SK-N-SH (cell line): Measurements from ENCODE around the gene UTF1. TPM values are rescaled to one million over a fixed set of nuclear protein-coding genes. Genes with fewer than 3 reads are reported as not detected.

Source experiments
- CTCF ChIA-PET: fragments of 300-600, 350-600 bp; formaldehyde crosslinking; extraction: SDS; loops from one replicate; lab custom pipeline; 2021; lab: Yijun Ruan, JAX
- POLR2A ChIA-PET: fragments of 350-600 bp; sonication (Branson Sonifier 250); formaldehyde crosslinking; extraction: SDS; loops from one replicate; lab custom pipeline; 2020; ENCODE audit warnings: antibody characterized with exemption, inconsistent platforms; lab: Yijun Ruan, JAX
- DNase-seq: peaks from one replicate; pipeline ENCODE4 v3.0.0; 2012
- H2AFZ ChIP-seq: fragments of 200-600 bp; sonication (generic); 2 replicates; pipeline ENCODE4 v1.8.1; 2016; ENCODE audit warnings: antibody characterized with exemption, mild to moderate bottlenecking, low read depth
- H3F3A ChIP-seq: fragments of 200-600 bp; sonication (generic); replicated peaks from 2 replicates; pipeline ENCODE3; 2016; ENCODE audit warnings: antibody characterized with exemption, mild to moderate bottlenecking; ENCODE audit not compliant: insufficient read depth
- H3K27ac ChIP-seq, 2 experiments: fragments of 200-500 bp in 1 of 2; fragments of 200-600 bp in 1 of 2; sonication (Bioruptor generic) in 1 of 2; sonication (generic), shearing (Covaris generic) in 1 of 2; 2 replicates each; pipeline versions ENCODE4 v1.5.1 to v1.6.1; 2014 to 2016; ENCODE audit warnings: low read depth in 2 of 2, inconsistent platforms in 1 of 2, low read length in 1 of 2, mild to moderate bottlenecking in 1 of 2, mixed read lengths in 1 of 2
- H3K27me3 ChIP-seq: fragments of 200-600 bp; sonication (generic), shearing (Covaris generic); 2 replicates; pipeline ENCODE4 v1.6.1; 2016; ENCODE audit warnings: mixed run types; ENCODE audit not compliant: insufficient read depth
- H3K36me3 ChIP-seq, 2 experiments: fragments of 200-500 bp in 1 of 2; fragments of 200-600 bp in 1 of 2; sonication (Bioruptor generic) in 1 of 2; sonication (generic) in 1 of 2; replicated peaks in 1 of 2; 2 replicates each; pipeline versions ENCODE3 to v1.5.1; 2014 to 2016; ENCODE audit warnings: low read length in 1 of 2, mild to moderate bottlenecking in 1 of 2; ENCODE audit not compliant: insufficient read depth in 2 of 2, control insufficient read depth in 1 of 2
- H3K4me1 ChIP-seq, 2 experiments: fragments of 200-500 bp in 1 of 2; fragments of 200-600 bp in 1 of 2; sonication (Bioruptor generic) in 1 of 2; sonication (generic), shearing (Covaris generic) in 1 of 2; 2 replicates each; pipeline versions ENCODE4 v1.5.1 to v1.6.1; 2014 to 2016; ENCODE audit warnings: low read depth in 1 of 2, low read length in 1 of 2, mixed run types in 1 of 2; ENCODE audit not compliant: insufficient read depth in 2 of 2, control insufficient read depth in 1 of 2
- H3K4me2 ChIP-seq: fragments of 200-600 bp; sonication (generic), shearing (Covaris generic); 2 replicates; pipeline ENCODE4 v1.6.1; 2017; ENCODE audit warnings: mixed run types
- H3K4me3 ChIP-seq, 2 experiments: fragments of 200-500 bp in 1 of 2; fragments of 200-600 bp in 1 of 2; sonication (Bioruptor generic) in 1 of 2; sonication (generic), shearing (Covaris generic) in 1 of 2; 2 replicates each; pipeline versions ENCODE4 v1.5.1 to v1.8.1; 2014 to 2016; ENCODE audit warnings: low read depth in 2 of 2, inconsistent platforms in 1 of 2, low read length in 1 of 2, mild to moderate bottlenecking in 1 of 2, mixed read lengths in 1 of 2, moderate library complexity in 1 of 2
- H3K79me2 ChIP-seq: fragments of 200-600 bp; sonication (generic); 2 replicates; pipeline ENCODE4 v1.8.1; 2017; ENCODE audit warnings: mild to moderate bottlenecking; ENCODE audit not compliant: insufficient read depth
- H3K9ac ChIP-seq: fragments of 200-600 bp; sonication (generic); 2 replicates; pipeline ENCODE4 v1.6.1; 2017; ENCODE audit warnings: mixed run types
- H3K9me2 ChIP-seq: fragments of 200-600 bp; sonication (generic); 2 replicates; pipeline ENCODE4 v1.6.1; 2017; ENCODE audit warnings: mixed run types
- H3K9me3 ChIP-seq: fragments of 200-600 bp; sonication (generic); 2 replicates; pipeline ENCODE4 v1.6.1; 2017; ENCODE audit warnings: mixed run types, mild to moderate bottlenecking, moderate library complexity
- H4K20me1 ChIP-seq: fragments of 200-600 bp; sonication (generic); 2 replicates; pipeline ENCODE4 v1.6.1; 2017; ENCODE audit warnings: mild to moderate bottlenecking, mixed run types; ENCODE audit not compliant: insufficient read depth
- ELF1 ChIP-seq: IDR thresholded peaks from 2 replicates; pipeline ENCODE4 v1.4.0; 2012
- EP300 ChIP-seq, 2 experiments: IDR thresholded peaks; 2 replicates each; pipeline versions ENCODE4 v1.4.0 to v1.6.1; 2012; ENCODE audit warnings: borderline replicate concordance in 1 of 2, low read depth in 1 of 2, low read length in 1 of 2
- EZH2phosphoT487 ChIP-seq: fragments of 200-600 bp; sonication (generic); IDR thresholded peaks from 2 replicates; pipeline ENCODE4 v1.6.1; 2017; ENCODE audit warnings: low read depth, mixed run types, mild to moderate bottlenecking, antibody characterized with exemption, moderate library complexity, borderline replicate concordance
- FOSL2 ChIP-seq: IDR thresholded peaks from 2 replicates; pipeline ENCODE4 v1.4.0; 2012; ENCODE audit warnings: low read depth, mild to moderate bottlenecking, moderate library complexity, borderline replicate concordance
- FOXM1 ChIP-seq: IDR thresholded peaks from 2 replicates; pipeline ENCODE4 v1.4.0; 2012; ENCODE audit warnings: low read depth, mild to moderate bottlenecking
- GATA2 ChIP-seq: sonication (generic); formaldehyde crosslinking; IDR thresholded peaks from 2 replicates; pipeline ENCODE4 v1.5.0; 2020; ENCODE audit warnings: mild to moderate bottlenecking, missing genetic modification reagents
- JUND ChIP-seq: IDR thresholded peaks from 2 replicates; pipeline ENCODE4 v1.4.0; 2012
- NFIC ChIP-seq: IDR thresholded peaks from 2 replicates; pipeline ENCODE4 v1.4.0; 2012; ENCODE audit warnings: borderline replicate concordance
- NRF1 ChIP-seq: IDR thresholded peaks from 2 replicates; pipeline ENCODE4 v1.6.1; 2012; ENCODE audit warnings: low read depth, mild to moderate bottlenecking, low read length
- RCOR1 ChIP-seq: fragments of 150-350 bp; IDR thresholded peaks from 2 replicates; pipeline ENCODE4 v1.6.1; 2017; ENCODE audit warnings: antibody characterized with exemption, low read length
- SIN3A ChIP-seq: IDR thresholded peaks from 2 replicates; pipeline ENCODE4 v1.6.1; 2012; ENCODE audit warnings: low read depth, mild to moderate bottlenecking, low read length, moderate library complexity, borderline replicate concordance
- SMC3 ChIP-seq: IDR thresholded peaks from 2 replicates; pipeline ENCODE4 v1.6.1; 2012; ENCODE audit warnings: low read depth, low read length, improper control_type of control experiment
- TAF1 ChIP-seq: IDR thresholded peaks from 2 replicates; pipeline ENCODE4 v1.6.1; 2012; ENCODE audit warnings: low read depth, mild to moderate bottlenecking, low read length, moderate library complexity, borderline replicate concordance
- TEAD4 ChIP-seq: IDR thresholded peaks from 2 replicates; pipeline ENCODE4 v1.4.0; 2012; ENCODE audit warnings: mild to moderate bottlenecking, borderline replicate concordance; ENCODE audit not compliant: insufficient read depth
- USF1 ChIP-seq: IDR thresholded peaks from 2 replicates; pipeline ENCODE4 v1.4.0; 2012; ENCODE audit warnings: low read depth, borderline replicate concordance
- YY1 ChIP-seq: IDR thresholded peaks from 2 replicates; pipeline ENCODE4 v1.4.0; 2012; ENCODE audit warnings: low read depth, mild to moderate bottlenecking
- WGBS: methylation state at CpG from one replicate; pipeline ENCODE4 v1.1.6; 2017; ENCODE audit warnings: low lambda C conversion rate; 5-methylcytosine and 5-hydroxymethylcytosine counted together
- polyA plus RNA-seq, 3 experiments: library from polyadenylated mRNA; depleted of rRNA; stranded (reverse); fragments of >200 nt; gene quantifications; 2 replicates each; pipeline ENCODE4 v1.2.3, GENCODE V29; 2012
- TF ChIP-seq, protein P1 (sequence below): fragments of 150-350 bp; IDR thresholded peaks from 2 replicates; pipeline ENCODE4 v1.6.1; 2017; ENCODE audit warnings: antibody characterized with exemption, low read length, low read depth, borderline replicate concordance

UTF1 gene
- polyA plus RNA-seq, 1 of the 3 experiments (the other 2 are of a cell fraction): not detected

DNA sequence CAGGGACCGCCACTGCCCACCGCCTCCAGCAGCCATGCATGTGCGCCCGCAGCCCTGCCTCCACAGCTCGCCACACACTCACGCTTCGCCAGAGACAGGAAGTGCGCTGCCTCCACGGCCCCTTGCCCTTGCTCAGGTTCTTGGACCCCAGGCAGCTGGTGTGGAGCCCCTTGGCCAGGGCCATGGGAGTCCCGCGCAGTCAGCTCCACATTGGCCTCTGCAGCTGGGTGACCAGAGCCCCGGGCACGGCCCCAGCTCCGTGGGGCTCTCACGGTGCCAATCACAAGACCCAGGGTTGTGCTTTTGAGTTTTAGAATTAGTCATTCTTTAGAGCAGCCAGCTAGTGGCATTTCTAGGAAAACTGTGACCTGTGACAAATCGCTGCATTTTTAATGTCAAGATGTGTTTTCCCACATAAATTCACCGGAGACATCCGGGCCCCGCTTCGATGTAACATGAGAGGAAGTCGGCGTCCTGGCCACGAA, 4.3 kb upstream of the UTF1 start:
- Histone ChIP-seq H3K9me3 (no peaks in the 10 kb centered on the region), H3K9ac (no peak overlapping the region), H3K27ac (no peak overlapping the region), H3K4me2 (no peak overlapping the region), H3K4me1 (no peaks in the 10 kb centered on the region; a peak in 1 of 4 replicates), H4K20me1 (no peaks in the 10 kb centered on the region), H3F3A (no peaks in the 10 kb centered on the region), H3K36me3 (no peaks in the 10 kb centered on the region), H3K4me3 (no peak overlapping the region), H2AFZ (no peak overlapping the region), H3K9me2 (no peaks in the 10 kb centered on the region), H3K79me2 (no peaks in the 10 kb centered on the region), H3K27me3 (peaks cover 22% of the 10 kb centered on the region)
- CTCF ChIA-PET: interaction anchor here (1.2 to 2.4 kb wide), 2 partner anchors 12 to 321 kb away, joined by 3 to 5 read pairs; no protein-coding TSS in a partner anchor
- TF ChIP-seq TEAD4 (no peak), EZH2phosphoT487 (no peak), YY1 (no peak), SIN3A (no peak)
- no peak for DNase-seq
- POLR2A ChIA-PET: no interaction called here
- 88% methylated on average over 15 of the region's 23 CpGs for WGBS

- Histone ChIP-seq H3F3A (no peaks in the 10 kb centered on the region), H2AFZ (no peak overlapping the region), H3K9me3 (no peaks in the 10 kb centered on the region), H3K36me3 (no peaks in the 10 kb centered on the region), H3K9me2 (no peaks in the 10 kb centered on the region), H3K9ac (no peak overlapping the region), H3K4me2 (no peak overlapping the region), H3K27me3 (peaks cover 24% of the 10 kb centered on the region), H3K4me1 (no peaks in the 10 kb centered on the region; a peak in 1 of 4 replicates), H3K79me2 (no peaks in the 10 kb centered on the region), H3K27ac (no peak overlapping the region), H3K4me3 (no peak overlapping the region), H4K20me1 (no peaks in the 10 kb centered on the region)
- CTCF ChIA-PET: interaction anchor here (1.2 to 2.4 kb wide), 2 partner anchors 13 to 321 kb away, joined by 3 to 5 read pairs; no protein-coding TSS in a partner anchor
- no peak for DNase-seq
- POLR2A ChIA-PET: no interaction called here
- WGBS: 80% methylated on average over 22 of the region's 30 CpGs
- TF ChIP-seq USF1 (no peak), JUND (no peak), TAF1 (no peak), NRF1 (no peak), GATA2 (CRISPR knock-in tag) (no peak), NFIC (no peak), YY1 (no peak), EP300 (IDR thresholded peaks at IDR 0.05; ENCODE audit: borderline replicate concordance in 1 of 2, low read depth in 1 of 2, low read length in 1 of 2) (no peak), FOSL2 (no peak), ELF1 (no peak), SMC3 (no peak), TEAD4 (no peak), RCOR1 (no peak), SIN3A (no peak), FOXM1 (no peak)
- TF ChIP-seq, protein P1, sequence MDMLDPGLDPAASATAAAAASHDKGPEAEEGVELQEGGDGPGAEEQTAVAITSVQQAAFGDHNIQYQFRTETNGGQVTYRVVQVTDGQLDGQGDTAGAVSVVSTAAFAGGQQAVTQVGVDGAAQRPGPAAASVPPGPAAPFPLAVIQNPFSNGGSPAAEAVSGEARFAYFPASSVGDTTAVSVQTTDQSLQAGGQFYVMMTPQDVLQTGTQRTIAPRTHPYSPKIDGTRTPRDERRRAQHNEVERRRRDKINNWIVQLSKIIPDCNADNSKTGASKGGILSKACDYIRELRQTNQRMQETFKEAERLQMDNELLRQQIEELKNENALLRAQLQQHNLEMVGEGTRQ: no peak
These were observed 3.7 kb upstream of the UTF1 start for GRCh38 chr10:133226251-133226808.
